ENCODE results near the gene TMEM45A.
"Not testable (repeated sequence)": the region's sequence is repeated elsewhere in the genome, so short reads cannot be mapped to it uniquely, and the experiment has no call there.

The TMEM45A gene, protein sequence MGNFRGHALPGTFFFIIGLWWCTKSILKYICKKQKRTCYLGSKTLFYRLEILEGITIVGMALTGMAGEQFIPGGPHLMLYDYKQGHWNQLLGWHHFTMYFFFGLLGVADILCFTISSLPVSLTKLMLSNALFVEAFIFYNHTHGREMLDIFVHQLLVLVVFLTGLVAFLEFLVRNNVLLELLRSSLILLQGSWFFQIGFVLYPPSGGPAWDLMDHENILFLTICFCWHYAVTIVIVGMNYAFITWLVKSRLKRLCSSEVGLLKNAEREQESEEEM

DNA sequence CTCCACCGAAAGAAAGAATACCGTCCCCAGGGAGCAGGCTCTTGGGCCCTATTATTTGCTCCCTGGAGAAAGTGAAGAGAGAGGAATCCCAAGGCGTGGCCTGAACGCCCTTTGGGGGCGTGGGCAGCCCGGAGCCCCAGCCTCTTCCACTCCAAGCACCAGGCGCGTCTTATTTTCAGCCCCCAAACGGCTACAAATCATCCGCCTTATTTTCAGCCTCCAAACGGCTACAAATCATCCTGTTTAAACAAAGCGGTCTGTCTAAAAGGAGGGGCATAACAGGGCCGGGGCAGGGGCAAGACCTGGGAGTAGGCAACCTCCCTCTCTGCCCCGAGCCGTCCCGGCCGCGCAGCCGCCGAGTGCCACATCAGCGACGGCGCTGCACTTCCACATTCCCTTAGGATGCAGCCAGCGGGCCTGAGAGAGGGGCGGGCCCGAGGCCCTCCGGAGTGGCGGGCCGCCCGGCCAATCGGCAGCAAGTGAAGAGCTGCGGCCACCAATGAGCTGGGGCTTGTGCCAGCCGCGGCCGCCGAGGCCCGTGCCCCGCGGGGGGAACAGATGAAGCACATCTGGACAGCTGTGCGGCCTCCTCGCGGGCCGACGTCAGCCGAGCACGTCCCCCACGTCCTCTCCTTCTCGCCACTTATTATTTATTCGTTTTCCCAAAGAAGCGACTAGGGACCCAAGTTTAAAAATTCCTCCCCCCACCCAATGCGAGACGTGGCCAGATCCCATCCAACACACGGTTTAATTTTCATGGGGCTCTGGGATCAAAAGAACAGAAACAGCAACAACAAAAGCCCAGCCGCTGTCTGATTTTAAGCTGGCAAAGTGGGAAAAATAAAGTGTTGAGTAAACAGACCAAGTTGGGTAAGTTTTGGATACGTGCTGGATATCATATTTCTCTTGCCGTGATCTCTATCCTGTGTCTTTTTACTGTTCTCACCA lies at the start of gene TMEM45A:
Gene TMEM45A (plus strand): TSS at position 561 of the 948 bp plus-strand sequence. CDS start 62,593 bp downstream, outside the sequence.
- DNase-seq, result peak; percentile 42

DNA sequence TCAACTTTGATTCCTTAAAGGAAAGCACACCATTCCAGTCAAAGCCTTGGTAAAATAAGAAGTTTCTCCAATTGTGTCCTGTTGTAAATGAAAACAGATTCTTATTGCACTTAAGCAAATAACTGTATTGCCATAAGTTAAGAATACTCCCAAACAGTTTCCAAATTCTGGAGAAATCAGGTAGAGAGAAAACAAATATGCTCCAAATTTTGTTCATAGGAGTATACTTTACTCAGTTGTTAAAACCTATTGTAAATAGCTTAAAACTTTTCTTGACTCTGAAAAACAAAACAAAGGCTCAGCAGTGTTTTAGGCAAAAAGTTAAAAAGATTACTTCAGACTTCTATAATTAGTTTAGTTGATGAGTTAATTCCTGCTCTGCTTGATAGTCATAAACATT lies 48.7 kb upstream of the TMEM45A start:
- DNase-seq, result no peak

DNA sequence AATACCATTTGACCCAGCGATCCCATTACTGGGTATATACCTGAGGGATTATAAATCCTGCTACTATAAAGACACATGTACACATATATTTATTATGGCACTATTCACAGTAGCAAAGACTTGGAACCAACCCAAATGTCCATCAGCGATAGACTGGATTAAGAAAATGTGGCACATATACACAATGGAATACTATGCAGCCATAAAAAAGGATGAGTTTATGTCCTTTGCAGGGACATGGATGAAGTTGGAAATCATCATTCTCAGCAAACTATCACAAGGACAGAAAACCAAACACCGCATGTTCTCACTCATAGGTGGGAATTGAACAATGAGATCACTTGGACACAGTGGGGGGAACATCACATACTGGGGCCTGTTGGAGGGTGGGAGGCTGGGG lies 45.4 kb upstream of the TMEM45A start:
- not testable (repeated sequence) for DNase-seq

DNA sequence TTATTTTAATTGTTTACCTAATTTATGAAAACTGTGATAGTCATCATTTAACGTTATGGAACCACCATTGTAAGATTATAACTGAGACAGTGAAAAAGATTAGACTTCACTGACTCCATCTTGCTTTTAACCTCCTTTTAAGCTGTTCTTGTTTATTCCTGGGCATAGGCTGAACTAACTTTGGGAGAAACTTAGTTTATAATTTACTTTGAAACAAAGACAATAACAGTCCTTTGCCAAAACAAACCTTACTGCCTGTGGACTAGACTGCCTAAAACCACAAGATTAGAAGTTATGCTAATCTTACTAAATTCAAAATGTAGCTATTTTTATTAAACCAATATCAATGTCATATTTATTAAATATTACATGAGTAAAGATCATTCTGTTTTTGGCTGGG lies 44.3 kb upstream of the TMEM45A start:
- no peak for DNase-seq

DNA sequence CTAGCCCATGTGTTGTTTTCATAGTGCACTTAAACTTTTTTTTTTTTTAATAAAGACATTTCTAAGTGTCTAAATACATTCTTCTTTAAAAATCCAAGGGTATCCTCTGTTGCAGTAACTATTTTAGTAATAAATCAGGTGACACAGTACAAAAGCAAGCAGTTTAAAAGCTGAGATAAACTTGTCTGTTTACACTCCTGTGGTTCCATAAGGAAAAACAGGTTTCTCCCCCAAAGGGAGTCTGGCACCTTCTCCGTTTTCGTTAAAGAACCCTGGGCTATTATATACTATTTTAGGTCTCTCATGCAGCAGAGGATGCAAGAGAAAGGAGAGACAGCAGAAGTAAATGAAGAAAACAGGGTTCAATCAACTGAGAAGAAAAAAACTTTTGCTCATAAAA lies 43.2 kb upstream of the TMEM45A start:
- DNase-seq, result no peak

DNA sequence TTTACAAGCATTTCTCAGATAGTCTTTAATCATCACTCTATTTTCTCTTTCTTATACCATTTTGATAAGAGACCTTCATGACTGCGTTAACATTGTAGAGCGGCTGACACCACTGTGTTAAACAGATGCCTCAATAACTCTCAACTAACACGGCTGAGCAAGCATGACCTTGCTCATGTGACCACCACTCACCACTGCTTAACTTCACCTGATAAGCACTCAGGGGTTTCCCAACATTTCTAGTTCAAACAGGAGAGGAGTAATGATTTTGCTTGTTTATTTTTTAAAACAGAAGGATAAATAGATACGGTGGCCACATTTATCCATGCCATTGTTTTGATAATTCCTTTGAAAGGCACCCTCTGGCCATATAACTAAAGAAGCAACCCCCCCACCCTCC lies 37.7 kb upstream of the TMEM45A start:
- DNase-seq, result no peak

DNA sequence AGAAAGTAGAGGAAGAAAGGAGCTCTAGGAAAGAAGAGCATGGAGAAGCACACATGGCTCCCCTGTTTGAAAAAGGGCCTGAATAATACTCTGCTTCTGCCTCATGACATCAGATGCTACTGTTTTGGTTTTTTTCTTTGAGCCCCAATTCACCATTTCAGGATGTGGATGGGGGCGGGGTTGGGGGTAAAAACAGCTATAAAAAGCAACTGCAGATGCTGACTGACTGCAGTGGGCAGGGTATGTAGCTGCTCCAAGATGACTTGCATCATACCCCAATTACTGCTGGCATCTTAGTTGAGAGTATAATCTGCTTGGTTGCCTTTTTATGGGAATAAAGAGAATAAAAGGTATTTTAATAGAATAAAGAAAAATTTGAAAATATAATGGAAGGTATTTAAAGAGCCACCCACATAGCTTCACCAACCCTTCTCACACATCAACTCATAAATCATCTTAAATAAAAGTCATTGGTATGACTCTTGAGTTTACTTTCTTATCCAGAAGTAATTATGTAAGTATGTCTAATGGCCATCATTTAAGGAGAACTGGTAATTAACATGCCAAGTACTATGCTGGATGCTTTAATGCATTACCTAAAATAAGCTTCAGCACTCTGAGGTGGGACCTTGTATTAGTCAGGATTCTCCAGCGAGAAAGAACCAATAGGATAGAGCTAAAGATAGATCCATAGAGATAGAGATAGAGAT lies 36.4 kb upstream of the TMEM45A start:
- DNase-seq, result no peak

DNA sequence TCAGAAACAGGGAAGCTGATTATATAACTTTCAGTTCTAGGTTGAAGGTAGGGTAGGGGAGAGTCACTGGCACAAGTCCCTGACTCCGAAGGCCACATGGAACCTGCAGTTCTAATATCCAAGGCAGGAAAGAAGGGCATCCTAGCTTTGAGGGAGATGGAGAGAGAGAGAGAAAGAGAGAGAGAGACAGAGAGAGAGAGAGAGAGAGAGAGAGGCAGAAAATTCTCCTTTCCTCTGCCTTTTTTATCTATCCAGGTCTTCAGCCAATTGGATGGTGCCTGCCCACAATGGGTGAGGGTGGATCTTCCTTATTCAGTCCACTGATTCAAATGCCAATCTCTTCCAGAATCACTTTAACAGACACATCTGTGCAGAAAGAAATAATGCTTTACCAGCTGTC lies 35.7 kb upstream of the TMEM45A start:
- no peak for DNase-seq

DNA sequence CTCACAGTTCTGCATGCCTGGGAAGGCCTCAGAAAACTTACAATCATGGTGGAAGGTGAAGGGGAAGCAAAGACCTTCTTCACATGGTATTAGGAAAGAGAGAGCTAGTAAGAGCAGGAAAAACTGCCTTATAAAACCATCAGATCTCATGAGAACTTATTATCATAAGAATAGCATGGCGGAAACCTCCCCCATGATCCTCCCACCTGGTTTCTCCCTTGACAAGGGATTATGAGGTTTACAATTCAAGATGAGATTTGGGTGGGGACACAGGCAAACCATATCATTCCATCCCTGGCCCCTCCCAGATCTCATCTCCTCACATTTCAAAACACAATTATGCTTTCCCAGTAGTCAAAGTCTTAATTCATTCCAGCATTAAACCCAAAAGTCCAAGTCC lies 34.6 kb upstream of the TMEM45A start:
- no peak for DNase-seq

DNA sequence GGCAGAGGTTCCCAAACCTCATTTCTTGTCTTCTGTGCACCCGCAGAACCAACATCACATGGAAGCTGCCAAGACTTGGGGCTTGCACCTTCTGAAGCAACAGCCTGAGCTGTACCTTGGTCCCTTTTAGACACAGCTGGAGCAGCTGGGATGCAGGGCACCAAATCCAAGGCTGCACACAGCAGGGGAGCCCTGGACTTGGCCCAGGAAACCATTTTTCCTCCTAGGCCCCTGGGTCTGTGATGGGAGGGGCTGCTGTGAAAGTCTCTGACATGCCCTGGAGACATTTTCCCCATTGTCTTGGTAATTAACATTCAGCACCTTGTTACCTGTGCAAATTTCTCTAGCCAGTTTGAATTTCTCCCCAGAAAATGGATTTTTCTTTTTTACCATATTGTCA lies 33.6 kb upstream of the TMEM45A start:
- DNase-seq, result no peak

DNA sequence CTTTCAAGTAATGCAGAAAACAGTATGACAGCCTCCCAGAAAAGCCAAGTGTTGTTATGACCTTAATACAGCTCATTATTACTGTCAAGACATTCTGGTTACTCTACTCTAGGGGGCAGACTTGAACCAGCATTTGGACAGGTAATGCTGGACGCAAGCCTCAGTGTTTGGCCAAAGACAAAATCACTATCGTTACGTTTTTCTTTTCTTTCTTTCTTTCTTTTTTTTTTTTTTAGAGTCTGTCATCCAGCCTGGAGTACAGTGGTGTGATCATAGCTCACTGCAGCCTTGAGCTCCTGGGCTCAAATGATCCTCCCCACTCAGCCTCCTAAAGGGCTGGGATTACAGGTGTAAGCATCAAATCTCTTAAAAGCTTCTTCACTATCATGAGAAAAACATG lies 29.4 kb upstream of the TMEM45A start:
- peak; percentile 36 for DNase-seq

DNA sequence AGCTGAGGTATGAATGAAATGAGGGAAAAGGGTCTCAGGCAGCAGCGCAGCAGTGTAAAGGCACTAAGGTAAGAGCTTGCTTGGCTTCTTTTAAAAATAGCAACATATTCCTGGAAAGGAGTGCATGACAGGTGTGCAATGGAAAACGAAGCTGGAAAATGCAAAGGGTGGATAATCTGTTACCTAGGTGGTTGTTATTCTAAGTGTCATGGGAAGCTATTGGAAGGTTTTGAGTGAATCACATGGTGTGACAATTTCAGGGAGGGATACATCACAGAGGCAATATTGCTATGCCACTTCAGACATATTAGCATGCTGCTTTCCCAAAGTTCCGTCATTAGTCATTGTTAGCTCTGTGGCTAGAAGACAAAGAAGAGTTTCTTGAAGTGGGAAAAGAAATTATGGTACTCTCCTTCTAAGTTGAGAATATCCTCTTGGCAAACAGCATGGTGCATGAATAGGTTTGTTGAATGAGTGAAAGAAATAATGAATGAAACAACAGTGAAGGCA lies 28.7 kb upstream of the TMEM45A start:
- no peak for DNase-seq

DNA sequence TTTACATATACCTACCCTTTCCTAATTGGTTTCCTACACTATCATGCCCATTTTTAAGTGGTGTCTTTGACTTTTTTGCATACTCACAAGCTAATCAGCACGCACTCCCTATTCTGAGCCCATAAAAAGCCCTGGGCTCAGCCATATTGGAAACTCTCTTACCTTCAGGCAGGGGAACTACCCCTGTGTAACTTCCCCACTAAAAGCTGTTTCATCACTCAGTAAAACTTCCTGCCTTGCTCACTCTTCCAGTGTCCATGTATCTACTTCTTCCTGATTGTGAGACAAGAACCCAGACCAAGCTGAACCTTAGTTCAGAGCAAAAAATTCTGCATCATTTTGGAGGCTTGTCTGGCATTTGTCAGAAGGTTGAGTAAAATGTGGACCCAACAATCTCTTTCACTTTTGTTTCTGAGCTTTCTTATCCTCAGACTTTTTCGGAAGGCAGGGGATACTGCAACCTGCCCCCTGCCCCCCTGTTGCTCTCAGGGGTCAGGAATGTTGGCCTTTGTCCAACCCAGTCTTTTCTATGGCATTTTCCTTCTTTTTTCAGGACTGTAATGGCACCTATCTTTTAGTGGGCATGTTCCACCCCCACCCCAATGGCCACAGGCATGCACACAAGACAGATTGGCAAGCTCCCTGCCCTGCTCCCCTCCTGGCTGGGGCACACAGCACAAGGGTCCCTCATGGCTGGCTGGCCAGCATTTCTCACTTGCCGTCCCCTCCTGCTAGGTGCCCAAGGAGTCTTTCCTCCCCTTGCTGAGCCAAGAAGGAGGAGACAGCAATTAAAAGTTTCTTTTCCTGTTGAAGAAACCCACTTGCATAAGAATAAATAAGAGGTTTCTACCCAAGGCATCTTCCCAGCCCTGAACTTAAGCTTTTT lies 26.3 kb upstream of the TMEM45A start:
- no peak for DNase-seq

DNA sequence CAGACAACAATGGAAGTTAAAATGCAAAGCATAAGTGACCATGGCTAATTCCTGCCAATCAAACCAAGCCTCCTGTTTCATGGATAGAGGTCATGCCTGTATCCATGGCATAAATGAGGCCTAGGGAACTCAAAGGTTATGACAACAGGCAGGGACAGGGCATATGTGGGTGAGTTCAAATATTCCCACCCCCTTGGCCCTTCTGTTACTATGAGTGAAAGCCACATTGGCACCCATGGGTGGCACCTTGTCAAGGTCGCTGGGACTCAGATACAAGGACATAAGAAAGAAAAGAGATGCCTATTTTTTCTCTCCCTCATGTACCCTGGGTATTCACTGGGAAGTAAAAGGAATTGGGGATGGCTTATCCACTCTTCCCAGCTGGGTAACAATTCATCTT lies 25.3 kb upstream of the TMEM45A start:
- no peak for DNase-seq

DNA sequence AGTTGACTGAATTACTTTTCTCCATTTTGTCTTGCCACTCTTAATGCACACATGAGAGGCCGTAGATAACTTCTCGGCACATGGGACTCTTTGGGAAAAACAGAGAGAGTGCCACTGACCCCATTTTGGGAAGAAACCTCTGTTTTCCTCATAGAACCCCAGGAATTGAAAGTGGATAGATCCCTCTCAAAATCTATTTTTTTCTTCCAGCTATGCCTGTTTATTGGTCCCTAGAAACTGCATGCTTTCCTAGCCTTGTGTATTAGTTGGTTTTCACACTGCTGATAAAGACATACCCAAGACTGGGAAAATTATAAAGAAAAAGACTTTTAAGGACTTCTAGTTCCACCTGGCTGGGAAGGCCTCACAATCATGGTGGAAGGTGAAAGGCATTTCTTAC lies 23.7 kb upstream of the TMEM45A start:
- DNase-seq, result no peak

DNA sequence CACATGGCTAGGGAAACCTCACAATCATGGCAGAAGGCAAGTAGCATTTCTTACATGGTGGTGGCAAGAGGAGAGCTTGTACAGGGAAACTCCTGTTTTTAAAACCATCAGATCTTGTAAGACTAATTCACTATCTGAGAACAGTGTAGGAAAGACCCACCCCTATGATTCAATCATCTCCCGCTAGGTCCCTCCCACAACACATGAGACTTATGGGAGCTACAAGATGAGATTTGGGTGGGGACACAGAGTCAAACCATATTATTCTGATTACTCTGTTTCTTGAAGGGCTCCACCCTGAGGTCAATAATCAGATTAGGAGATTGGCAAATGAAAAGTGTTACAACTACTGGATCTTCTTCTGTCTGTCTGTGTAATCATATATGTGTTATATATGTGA lies 21.5 kb upstream of the TMEM45A start:
- no peak for DNase-seq

DNA sequence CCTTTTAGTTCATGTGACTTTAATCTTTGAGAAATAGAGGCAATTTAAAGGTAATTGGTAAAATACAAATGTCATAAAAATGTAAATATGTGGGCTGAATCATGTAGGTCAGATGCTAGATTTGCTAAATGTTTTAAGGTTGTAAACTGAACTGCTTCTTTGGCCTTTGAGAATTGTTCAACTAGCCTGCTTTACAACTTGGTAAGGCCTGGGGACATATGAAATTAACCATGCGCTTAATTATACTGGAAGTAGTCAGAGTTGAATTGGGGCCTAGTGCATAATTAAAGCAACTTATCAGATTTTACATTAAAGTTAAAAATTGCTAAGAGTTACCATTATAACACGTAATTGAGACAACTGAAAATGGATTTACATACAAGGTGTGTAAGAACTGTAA lies 21.0 kb upstream of the TMEM45A start:
- no peak for DNase-seq

DNA sequence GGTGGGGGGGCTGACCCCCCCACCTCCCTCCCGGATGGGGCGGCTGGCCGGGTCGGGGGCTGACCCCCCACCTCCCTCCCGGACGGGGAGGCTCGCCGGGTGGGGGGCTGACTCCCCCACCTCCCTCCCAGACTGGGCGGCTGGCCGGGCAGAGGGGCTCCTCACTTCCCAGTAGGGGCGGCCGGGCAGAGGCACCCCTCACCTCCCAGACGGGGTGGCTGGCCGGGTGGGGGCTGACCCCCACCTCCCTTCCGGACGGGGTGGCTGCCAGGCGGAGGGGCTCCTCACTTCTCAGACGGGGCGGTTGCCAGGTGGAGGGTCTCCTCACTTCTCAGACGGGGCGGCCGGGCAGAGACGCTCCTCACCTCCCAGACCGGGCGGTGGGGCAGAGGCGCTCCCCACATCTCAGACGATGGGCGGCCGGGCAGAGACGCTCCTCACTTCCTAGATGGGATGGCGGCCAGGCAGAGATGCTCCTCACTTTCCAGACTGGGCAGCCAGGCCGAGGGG lies 14.5 kb upstream of the TMEM45A start:
- not testable (repeated sequence) for DNase-seq

DNA sequence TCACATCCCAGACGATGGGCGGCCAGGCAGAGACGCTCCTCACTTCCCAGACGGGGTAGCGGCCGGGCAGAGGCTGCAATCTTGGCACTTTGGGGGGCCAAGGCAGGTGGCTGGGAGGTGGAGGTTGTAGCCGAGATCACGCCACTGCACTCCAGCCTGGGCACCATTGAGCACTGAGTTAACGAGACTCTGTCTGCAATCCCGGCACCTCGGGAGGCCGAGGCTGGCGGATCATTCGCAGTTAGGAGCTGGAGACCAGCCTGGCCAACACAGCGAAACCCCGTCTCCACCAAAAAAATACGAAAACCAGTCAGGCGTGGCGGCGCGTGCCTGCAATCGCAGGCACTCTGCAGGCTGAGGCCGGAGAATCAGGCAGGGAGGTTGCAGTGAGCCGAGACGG lies 13.9 kb upstream of the TMEM45A start:
- DNase-seq, result not testable (repeated sequence)

DNA sequence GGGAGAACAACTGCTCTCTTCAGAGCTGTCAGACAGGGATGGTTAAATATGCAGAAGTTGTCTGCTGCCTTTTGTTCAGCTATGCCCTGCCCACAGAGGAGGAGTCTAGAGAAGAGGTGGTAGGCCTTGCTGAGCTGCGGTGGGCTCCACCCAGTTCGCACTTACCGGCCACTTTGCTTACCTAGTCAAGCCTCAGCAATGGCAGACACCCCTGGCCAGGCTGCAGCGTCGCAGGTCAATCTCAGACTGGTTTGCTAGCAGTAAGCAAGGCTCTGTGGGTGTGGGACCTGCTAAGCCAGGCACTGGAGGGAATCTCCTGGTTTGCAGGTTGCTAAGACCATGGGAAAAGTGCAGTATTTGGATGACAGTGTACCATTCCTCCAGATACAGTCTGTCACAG lies 12.3 kb upstream of the TMEM45A start:
- no peak for DNase-seq

DNA sequence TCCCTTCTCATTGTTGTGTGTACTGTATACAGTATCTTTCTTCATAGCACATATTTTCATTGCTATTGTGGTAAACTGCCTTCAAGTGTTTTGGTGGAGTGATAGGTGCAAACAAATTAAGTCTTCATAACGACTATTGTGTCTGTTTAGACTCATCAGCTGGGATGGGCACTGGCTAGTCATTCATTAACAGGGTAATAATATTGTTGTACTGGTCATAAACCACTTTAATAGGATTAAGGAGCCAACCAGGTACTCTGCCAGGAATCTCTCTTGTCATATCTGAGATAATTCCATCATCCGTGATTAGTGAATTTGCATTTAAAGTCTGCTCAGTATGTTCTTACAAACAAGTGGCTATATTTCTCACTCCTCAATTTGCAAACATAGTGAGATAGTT lies 10.2 kb upstream of the TMEM45A start:
- no peak for DNase-seq

DNA sequence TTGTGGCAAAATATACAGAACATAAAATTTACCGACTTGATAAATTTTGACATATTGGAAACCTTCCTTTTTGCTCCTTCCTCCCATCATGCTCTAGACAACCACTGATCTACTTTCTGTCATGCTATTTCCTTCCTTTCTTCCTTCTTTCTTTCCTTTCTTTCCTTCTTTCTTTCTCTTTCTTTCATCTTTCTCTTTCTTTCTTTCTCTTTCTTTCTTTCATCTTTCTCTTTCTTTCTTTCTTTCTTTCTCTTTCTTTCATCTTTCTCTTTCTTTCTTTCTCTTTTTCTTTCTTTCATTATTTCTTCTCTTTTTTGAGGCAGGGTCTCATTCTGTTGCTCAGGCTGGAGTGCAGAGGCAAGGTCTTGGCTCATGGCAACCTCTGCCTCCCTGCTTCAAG lies 8.9 kb upstream of the TMEM45A start:
- DNase-seq, result no peak

Data from NCI-H2107 (cell line).